ENCODE measurements around the gene FA2H.
"Not testable (repeated sequence)": the region's sequence is repeated elsewhere in the genome, so short reads cannot be mapped to it uniquely, and the experiment has no call there.

FA2H gene, protein sequence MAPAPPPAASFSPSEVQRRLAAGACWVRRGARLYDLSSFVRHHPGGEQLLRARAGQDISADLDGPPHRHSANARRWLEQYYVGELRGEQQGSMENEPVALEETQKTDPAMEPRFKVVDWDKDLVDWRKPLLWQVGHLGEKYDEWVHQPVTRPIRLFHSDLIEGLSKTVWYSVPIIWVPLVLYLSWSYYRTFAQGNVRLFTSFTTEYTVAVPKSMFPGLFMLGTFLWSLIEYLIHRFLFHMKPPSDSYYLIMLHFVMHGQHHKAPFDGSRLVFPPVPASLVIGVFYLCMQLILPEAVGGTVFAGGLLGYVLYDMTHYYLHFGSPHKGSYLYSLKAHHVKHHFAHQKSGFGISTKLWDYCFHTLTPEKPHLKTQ

DNA sequence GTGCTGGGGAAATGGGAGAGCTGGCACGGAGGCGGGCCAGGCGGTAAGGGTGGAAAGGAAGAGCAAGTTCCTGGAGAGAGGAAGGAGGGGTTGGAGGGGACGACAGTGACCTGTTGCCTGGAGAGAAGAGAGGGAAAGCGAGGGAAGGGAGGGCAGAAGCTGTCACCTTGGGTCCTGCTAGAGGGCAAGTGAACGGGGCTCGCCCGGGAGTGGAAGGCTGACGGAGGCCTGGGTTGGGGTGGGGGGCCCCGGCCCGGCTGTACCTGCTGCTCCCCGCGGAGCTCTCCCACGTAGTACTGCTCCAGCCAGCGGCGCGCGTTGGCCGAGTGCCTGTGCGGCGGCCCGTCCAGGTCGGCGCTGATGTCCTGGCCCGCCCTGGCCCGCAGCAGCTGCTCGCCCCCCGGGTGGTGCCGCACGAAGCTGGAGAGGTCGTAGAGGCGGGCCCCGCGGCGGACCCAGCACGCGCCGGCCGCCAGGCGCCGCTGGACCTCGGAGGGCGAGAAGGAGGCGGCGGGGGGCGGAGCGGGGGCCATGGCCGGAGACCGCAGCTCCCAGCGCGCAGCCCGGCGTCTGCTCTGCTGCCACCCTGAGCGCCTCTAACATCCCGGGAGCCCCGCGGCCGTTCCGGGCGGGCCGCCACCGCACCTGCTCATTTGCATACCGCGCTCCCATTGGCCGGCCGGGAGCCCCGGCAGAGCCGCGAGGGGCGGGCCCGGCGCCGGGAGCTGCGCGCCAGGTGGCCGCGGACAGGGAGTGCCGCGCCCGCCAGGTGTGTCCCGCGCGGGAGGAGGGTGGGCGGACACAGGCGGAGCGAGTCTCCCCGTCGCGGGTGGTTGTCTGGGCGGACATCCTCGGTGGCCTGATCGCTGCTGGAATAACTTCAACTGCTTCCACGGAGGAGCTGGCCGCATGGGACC lies at the start of gene FA2H:
Gene FA2H, minus strand, starts transcription at position 598 of the 917 bp plus-strand sequence. Its CDS starts 65 bp downstream, at position 533.
- Mint-ChIP-seq H3K9me3 (no peaks in the 10 kb centered on the region), H3K36me3 (ENCODE audit: insufficient read depth) (peaks cover 1% of the 10 kb centered on the region), H3K27me3 (peaks cover 56% of the 10 kb centered on the region), H3K4me1 (peaks cover 13% of the 10 kb centered on the region), H3K4me3 (peak within 1 kb of the TSS; percentile 66), H3K27ac (ENCODE audit: low read depth) (no peak within 1 kb of the TSS)
- ATAC-seq (replicated peaks; ENCODE audit: extremely low read depth, poor library complexity, severe bottlenecking) (peak; percentile 79), DNase-seq (ENCODE audit: low spot score in 2 of 2) (peak; percentile 20 to 26)

DNA sequence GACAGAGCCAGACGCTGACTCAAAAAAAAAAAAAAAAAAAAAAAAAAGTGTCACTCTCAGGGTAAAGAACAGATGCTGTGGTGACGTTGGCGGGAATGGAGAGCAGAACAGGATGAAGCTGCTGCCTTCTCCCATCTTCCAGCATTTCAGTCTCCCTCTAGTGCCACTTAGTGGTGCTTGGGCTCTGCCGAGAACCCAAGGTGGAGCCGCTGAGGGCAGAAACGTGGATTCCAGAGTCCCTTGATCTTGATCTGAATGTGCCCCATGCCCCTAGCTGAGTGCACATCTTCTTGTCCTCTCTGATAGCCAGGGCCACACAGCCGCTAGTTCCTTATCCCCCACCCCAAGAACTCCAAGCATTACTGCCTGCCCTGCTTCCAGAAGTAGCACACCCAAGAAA lies 43.2 kb upstream of the FA2H start:
- Mint-ChIP-seq H3K36me3 (ENCODE audit: insufficient read depth) (no peaks in the 10 kb centered on the region), H3K4me3 (no peak overlapping the region), H3K27ac (ENCODE audit: low read depth) (no peak overlapping the region), H3K4me1 (no peaks in the 10 kb centered on the region), H3K9me3 (no peaks in the 10 kb centered on the region), H3K27me3 (peaks cover 34% of the 10 kb centered on the region)
- DNase-seq (ENCODE audit: low spot score in 2 of 2) (no peak), ATAC-seq (replicated peaks; ENCODE audit: extremely low read depth, poor library complexity, severe bottlenecking) (no peak)

DNA sequence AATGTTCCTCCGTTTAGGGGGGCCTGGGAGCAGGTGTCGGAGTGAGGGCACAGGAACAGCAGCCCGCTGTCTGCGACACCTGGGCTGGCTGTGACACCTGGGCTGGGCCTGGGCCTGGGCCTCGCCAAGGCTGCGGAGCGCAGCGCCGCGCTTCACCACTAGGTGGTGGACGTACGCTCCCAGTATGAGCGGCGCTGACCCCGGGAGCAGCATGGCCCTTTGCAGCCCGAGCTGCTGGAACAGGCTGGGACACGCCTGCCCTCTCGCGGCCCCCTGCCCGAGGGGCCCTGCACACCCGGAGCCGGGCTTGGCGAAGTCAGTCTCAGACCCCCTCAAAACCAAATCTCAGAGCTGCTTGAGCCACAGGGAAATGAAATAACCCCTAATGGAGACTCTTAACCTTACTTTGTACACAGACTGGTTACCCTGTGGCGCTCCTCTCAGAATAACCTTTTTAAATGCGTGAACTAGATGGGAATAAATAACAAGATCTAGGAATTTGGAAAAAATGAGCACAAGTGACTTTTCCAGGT lies 38.6 kb upstream of the FA2H start:
- ATAC-seq (replicated peaks; ENCODE audit: extremely low read depth, poor library complexity, severe bottlenecking) (peak; percentile 92), DNase-seq (ENCODE audit: low spot score in 2 of 2) (peak; percentile 33 to 46)
- Mint-ChIP-seq H3K9me3 (no peaks in the 10 kb centered on the region), H3K27ac (ENCODE audit: low read depth) (no peak overlapping the region), H3K36me3 (ENCODE audit: insufficient read depth) (no peaks in the 10 kb centered on the region), H3K4me1 (no peaks in the 10 kb centered on the region), H3K27me3 (no peaks in the 10 kb centered on the region), H3K4me3 (no peak overlapping the region)

DNA sequence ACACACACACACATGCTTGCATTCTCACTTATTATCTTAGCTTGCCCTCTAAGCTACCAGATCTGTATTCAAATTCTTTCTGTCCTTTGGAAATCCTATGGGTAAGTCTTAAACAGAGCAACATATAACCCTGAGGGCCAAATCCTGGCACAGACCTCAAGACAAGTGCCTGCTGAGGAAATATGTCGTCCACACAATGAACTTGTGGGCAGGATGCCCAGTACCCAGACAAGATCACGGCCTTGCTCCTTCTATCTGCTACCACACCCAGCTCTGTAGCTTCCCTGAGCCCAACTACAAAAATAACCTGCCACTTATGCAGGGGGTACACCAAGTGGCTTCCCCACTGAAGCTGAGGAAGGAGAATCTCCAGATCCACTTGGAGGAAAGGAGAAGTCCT lies 37.3 kb upstream of the FA2H start:
- no peak overlapping the region for H3K4me3 Mint-ChIP-seq
- DNase-seq (ENCODE audit: low spot score in 2 of 2) (no peak), ATAC-seq (replicated peaks; ENCODE audit: extremely low read depth, poor library complexity, severe bottlenecking) (no peak)
- no peaks in the 10 kb centered on the region for H3K27me3 Mint-ChIP-seq
- no peaks in the 10 kb centered on the region for H3K9me3 Mint-ChIP-seq
- no peaks in the 10 kb centered on the region for H3K36me3 Mint-ChIP-seq (ENCODE audit: insufficient read depth)
- H3K4me1 Mint-ChIP-seq = no peaks in the 10 kb centered on the region
- no peak overlapping the region for H3K27ac Mint-ChIP-seq (ENCODE audit: low read depth)

DNA sequence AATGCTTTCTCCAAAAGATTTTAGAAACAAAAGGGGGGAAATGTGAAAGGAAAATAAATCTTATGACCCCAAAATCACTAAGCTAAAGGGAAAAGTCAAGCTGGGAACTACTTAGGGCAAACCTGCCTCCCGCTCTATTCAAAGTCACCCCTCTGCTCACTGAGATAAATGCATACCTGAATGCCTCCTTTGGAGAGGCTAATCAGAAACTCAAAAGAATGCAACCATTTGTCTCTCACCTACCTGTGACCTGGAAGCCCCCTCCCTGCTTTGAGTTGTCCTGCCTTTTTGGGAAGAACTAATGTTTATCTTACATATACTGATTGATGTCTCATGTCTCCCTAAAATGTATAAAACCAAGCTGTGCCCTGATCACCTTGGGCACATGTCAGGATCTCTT lies 36.6 kb upstream of the FA2H start:
- not testable (repeated sequence) for H3K27ac Mint-ChIP-seq (ENCODE audit: low read depth); DNase-seq (ENCODE audit: low spot score in 2 of 2); H3K9me3 Mint-ChIP-seq; H3K27me3 Mint-ChIP-seq; H3K4me1 Mint-ChIP-seq; ATAC-seq (replicated peaks; ENCODE audit: extremely low read depth, poor library complexity, severe bottlenecking); H3K4me3 Mint-ChIP-seq; H3K36me3 Mint-ChIP-seq (ENCODE audit: insufficient read depth)

DNA sequence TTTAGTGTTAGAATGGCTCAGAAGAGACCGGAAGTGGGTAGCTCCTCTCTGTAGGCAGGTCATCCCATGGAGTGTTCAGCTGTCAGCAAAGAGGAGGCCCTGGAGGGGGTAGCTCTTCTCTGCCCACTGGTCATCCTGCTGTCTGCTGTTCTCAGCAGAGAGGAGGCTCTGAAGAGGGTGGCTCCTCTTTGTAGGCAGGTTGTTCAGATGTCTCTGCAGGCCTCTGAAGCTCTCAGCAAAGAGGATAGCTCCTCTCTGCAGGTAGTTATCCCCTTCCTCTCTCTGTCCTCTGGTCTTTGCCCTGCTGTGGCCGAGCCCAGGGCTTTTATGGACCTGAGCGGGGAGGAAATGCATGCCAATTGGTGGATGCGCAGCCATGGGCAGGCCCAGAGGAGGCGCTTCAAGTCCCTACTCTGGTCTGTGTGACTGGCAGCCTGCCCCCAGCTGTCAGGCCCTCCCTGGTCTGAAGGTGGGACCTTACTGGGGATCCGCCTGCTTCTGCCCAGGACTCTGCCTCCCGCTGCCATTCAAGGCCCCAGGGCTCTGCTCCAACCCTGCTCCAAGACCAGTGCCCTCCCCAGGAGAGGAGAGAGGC lies 32.5 kb upstream of the FA2H start:
- Mint-ChIP-seq H3K4me3 (no peak overlapping the region), H3K4me1 (no peaks in the 10 kb centered on the region), H3K9me3 (no peaks in the 10 kb centered on the region), H3K27me3 (peaks cover 23% of the 10 kb centered on the region), H3K36me3 (ENCODE audit: insufficient read depth) (no peaks in the 10 kb centered on the region), H3K27ac (ENCODE audit: low read depth) (no peak overlapping the region)
- DNase-seq (ENCODE audit: low spot score in 2 of 2) (no peak), ATAC-seq (replicated peaks; ENCODE audit: extremely low read depth, poor library complexity, severe bottlenecking) (no peak)

DNA sequence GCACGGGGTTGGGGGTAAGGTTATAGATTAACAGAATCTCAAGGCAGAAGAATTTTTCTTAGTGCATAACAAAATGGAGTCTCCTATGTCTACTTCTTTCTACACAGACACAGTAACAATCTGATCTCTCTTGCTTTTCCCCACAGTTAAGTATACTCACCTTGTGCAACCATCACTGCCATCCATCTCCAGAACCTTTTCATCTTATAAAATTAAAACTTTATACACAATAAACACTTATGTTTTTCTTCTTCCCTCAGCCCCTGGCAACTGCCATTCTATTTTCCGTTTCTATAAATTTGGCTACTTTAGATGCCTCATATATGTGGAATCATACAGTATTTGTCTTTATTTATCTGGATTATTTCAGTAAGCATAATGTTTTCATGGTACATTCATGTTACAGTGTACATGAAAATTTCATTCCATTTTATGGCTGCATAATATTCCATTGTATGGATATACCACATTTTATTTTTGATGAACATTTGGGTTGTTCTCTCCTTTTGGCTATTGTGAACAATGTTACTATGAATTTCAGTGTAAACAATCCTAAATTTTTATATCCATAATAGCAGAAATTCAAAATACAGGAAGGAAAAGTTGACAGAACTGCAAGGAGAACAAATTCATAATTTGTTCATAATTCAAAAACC lies 25.7 kb upstream of the FA2H start:
- Mint-ChIP-seq H3K36me3 (ENCODE audit: insufficient read depth) (peaks cover 1% of the 10 kb centered on the region), H3K27me3 (peaks cover 66% of the 10 kb centered on the region), H3K4me3 (no peak overlapping the region), H3K27ac (ENCODE audit: low read depth) (no peak overlapping the region), H3K4me1 (no peaks in the 10 kb centered on the region), H3K9me3 (peaks cover 5% of the 10 kb centered on the region)
- no peak for DNase-seq (ENCODE audit: low spot score in 2 of 2)
- no peak for ATAC-seq (replicated peaks; ENCODE audit: extremely low read depth, poor library complexity, severe bottlenecking)

DNA sequence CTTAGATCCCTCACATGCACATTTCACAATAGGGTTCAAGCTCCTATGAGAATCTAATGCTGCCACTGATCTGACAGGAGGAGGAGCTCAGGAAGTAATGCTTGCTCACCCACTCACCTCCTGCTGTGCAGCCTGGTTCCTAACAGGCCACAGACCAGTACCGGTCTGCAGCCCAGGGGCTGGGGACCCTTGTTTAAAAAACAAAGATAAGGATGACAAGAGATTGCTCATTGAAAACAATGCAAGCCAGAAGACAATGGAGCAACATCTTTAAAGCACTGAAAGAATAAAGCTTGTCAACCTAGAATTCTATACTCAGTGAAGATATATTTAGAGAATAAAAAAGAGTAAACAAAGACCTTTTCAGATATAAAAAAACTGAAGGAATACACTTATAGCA lies 22.8 kb upstream of the FA2H start:
- H3K4me3 Mint-ChIP-seq = no peak overlapping the region
- no peak for DNase-seq (ENCODE audit: low spot score in 2 of 2)
- no peaks in the 10 kb centered on the region for H3K4me1 Mint-ChIP-seq
- no peak overlapping the region for H3K27ac Mint-ChIP-seq (ENCODE audit: low read depth)
- peaks cover 2% of the 10 kb centered on the region for H3K36me3 Mint-ChIP-seq (ENCODE audit: insufficient read depth)
- peaks cover 74% of the 10 kb centered on the region for H3K27me3 Mint-ChIP-seq
- H3K9me3 Mint-ChIP-seq = peaks cover 5% of the 10 kb centered on the region
- ATAC-seq (replicated peaks; ENCODE audit: extremely low read depth, poor library complexity, severe bottlenecking) = no peak

DNA sequence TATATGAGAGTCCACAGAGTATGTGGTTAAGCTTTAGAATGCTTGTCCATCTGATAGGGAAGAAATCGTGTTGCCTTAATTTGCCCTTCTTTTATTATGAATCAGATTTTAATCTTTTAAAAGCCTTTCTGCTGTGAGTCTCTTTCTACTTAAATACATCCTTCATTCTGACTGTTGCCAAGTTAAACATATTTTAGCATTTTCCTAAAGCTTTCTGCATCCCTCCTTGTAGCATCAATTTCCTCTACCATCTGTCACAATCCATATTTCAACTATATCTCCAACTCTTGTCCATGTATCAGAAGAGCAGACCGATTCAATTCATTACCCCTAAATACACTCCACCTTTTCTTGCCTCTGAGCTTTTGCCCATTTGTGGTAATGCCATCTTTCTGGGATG lies 20.5 kb upstream of the FA2H start:
- H3K4me1 Mint-ChIP-seq = no peaks in the 10 kb centered on the region
- peaks cover 6% of the 10 kb centered on the region for H3K9me3 Mint-ChIP-seq
- DNase-seq (ENCODE audit: low spot score in 2 of 2) (no peak), ATAC-seq (replicated peaks; ENCODE audit: extremely low read depth, poor library complexity, severe bottlenecking) (no peak)
- no peak overlapping the region for H3K27ac Mint-ChIP-seq (ENCODE audit: low read depth)
- peaks cover 59% of the 10 kb centered on the region for H3K27me3 Mint-ChIP-seq
- no peak overlapping the region for H3K4me3 Mint-ChIP-seq
- H3K36me3 Mint-ChIP-seq (ENCODE audit: insufficient read depth) = peaks cover 2% of the 10 kb centered on the region

DNA sequence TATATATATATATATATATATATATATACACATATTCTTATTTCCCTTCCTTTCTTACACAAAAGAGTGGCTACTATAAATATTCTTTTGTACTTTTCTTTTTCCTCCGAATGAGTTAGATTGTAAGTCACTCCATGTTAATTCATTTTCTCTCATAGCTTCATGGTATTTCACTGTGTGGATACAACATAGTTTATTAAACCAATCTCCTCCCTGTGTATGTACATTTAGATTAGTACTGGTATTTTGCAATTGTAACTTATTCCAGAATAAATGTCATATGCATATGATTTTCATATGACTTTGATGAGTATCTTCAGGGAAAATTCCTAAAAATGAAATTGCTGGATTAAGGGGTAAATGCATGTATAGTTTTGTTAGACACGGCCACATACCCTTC lies 20.0 kb upstream of the FA2H start:
- peaks cover 6% of the 10 kb centered on the region for H3K9me3 Mint-ChIP-seq
- peaks cover 57% of the 10 kb centered on the region for H3K27me3 Mint-ChIP-seq
- H3K36me3 Mint-ChIP-seq (ENCODE audit: insufficient read depth) = peaks cover 2% of the 10 kb centered on the region
- H3K4me3 Mint-ChIP-seq = no peak overlapping the region
- no peak overlapping the region for H3K27ac Mint-ChIP-seq (ENCODE audit: low read depth)
- no peak for ATAC-seq (replicated peaks; ENCODE audit: extremely low read depth, poor library complexity, severe bottlenecking)
- no peaks in the 10 kb centered on the region for H3K4me1 Mint-ChIP-seq
- no peak for DNase-seq (ENCODE audit: low spot score in 2 of 2)

DNA sequence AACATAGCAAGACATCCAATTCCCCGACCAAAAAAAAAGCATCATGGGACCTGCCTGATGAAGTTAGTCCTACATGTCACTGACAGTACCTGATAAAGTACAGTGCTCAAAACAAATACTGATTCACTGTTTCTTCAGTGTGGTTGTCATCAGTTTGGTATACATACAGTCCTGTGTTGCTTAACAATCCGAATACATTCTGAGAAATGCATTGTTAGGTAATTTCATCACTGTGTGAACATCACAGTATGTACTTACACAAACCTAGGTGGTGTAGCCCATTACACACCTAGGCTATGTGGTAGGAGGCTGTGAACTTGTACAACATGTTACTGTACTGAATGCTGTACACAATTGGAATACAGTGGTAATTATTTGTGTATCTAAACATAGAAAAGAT lies 19.0 kb upstream of the FA2H start:
- Mint-ChIP-seq H3K4me3 (no peak overlapping the region), H3K4me1 (no peaks in the 10 kb centered on the region), H3K27me3 (peaks cover 54% of the 10 kb centered on the region), H3K9me3 (peaks cover 6% of the 10 kb centered on the region), H3K36me3 (ENCODE audit: insufficient read depth) (peaks cover 2% of the 10 kb centered on the region), H3K27ac (ENCODE audit: low read depth) (no peak overlapping the region)
- no peak for ATAC-seq (replicated peaks; ENCODE audit: extremely low read depth, poor library complexity, severe bottlenecking)
- no peak for DNase-seq (ENCODE audit: low spot score in 2 of 2)

DNA sequence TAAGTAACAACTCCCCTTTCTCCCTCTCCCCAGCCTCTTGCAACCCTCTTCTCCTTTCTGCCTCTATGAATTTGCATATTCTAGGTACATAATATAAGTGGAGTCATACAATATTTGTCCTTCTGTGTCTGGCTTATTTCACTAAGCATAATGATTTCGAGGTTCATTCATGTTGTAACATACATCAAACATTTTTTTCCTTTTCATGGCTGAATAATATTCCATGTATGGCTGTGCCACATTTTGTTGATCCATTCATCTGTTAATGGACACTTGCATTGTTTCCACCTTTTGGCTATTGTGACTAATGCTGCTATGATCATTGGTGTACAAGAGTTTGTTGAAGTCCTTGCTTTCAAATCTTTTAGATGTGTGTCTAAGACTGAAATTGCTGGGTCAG lies 17.6 kb upstream of the FA2H start:
- Mint-ChIP-seq H3K36me3 (ENCODE audit: insufficient read depth) (peaks cover 2% of the 10 kb centered on the region), H3K9me3 (peaks cover 6% of the 10 kb centered on the region)

More for the DNA sequence above, 17.6 kb upstream of the FA2H start:
- H3K4me3 Mint-ChIP-seq = no peak overlapping the region
- H3K4me1 Mint-ChIP-seq = no peaks in the 10 kb centered on the region
- no peak for DNase-seq (ENCODE audit: low spot score in 2 of 2)
- peaks cover 43% of the 10 kb centered on the region for H3K27me3 Mint-ChIP-seq
- H3K27ac Mint-ChIP-seq (ENCODE audit: low read depth) = no peak overlapping the region
- no peak for ATAC-seq (replicated peaks; ENCODE audit: extremely low read depth, poor library complexity, severe bottlenecking)
